GM23338 (cell line): Measurements from ENCODE around the gene ABI1.

Source experiments
- EZH2 ChIP-seq: fragments of 200-600 bp; sonication (generic); IDR thresholded peaks from one replicate; pipeline ENCODE4 v1.8.0; 2017; ENCODE audit warnings: antibody characterized with exemption, mild to moderate bottlenecking, low read depth; ENCODE audit not compliant: unreplicated experiment
- EZH2phosphoT487 ChIP-seq: fragments of 200-600 bp; sonication (generic); IDR thresholded peaks from one replicate; pipeline ENCODE4 v1.8.1; 2018; ENCODE audit warnings: antibody characterized with exemption; ENCODE audit not compliant: unreplicated experiment
- POLR2AphosphoS5 ChIP-seq: IDR thresholded peaks from 2 replicates; pipeline ENCODE4 v1.6.1; 2016; ENCODE audit warnings: antibody characterized with exemption, low read depth
- STAT1 ChIP-seq: IDR thresholded peaks from one replicate; pipeline ENCODE4 v1.6.1; 2016; ENCODE audit warnings: antibody characterized with exemption; ENCODE audit not compliant: unreplicated experiment
- TF ChIP-seq, protein P1 (sequence below), 2 experiments: fragments of 200-600 bp in 1 of 2; sonication (generic) in 1 of 2; conservative IDR thresholded peaks; 2 replicates each; pipeline versions ENCODE4 v1.5.1 to v1.6.1; 2016 to 2017; ENCODE audit warnings: antibody characterized with exemption in 2 of 2, low read depth in 2 of 2, mild to moderate bottlenecking in 2 of 2, moderate library complexity in 1 of 2

DNA sequence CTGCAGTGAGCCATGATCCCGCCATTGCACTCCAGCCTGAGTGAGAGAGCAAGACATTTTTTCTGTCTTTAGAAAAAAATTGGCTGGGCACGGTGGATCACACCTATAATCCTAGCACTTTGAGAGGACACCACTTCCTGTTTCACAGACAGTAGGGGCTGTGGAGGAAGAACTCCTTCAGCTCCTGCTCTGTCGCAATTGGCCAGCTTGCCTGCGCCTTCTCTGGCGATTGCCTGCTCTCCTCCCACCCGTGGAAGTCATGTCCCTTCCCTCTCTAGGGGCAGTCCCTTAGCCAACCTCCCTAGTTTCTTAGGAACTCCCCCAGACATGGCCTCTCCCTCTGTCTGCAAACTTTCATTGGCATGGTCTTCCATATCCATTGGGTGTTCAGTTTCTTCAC, 154.6 kb downstream of the ABI1 start:
- TF ChIP-seq, protein P1, sequence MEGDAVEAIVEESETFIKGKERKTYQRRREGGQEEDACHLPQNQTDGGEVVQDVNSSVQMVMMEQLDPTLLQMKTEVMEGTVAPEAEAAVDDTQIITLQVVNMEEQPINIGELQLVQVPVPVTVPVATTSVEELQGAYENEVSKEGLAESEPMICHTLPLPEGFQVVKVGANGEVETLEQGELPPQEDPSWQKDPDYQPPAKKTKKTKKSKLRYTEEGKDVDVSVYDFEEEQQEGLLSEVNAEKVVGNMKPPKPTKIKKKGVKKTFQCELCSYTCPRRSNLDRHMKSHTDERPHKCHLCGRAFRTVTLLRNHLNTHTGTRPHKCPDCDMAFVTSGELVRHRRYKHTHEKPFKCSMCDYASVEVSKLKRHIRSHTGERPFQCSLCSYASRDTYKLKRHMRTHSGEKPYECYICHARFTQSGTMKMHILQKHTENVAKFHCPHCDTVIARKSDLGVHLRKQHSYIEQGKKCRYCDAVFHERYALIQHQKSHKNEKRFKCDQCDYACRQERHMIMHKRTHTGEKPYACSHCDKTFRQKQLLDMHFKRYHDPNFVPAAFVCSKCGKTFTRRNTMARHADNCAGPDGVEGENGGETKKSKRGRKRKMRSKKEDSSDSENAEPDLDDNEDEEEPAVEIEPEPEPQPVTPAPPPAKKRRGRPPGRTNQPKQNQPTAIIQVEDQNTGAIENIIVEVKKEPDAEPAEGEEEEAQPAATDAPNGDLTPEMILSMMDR (conservative IDR thresholded peaks at IDR 0.05; ENCODE audit: low read depth in 2 of 2), result no peak
- no peak for TF ChIP-seq POLR2AphosphoS5
- no peak for TF ChIP-seq EZH2
- no peak for TF ChIP-seq STAT1
- TF ChIP-seq EZH2phosphoT487, result no peak
